ENCODE measurements around the gene CFAP100.

GRCh38 chr3:126407412-126408044 lies 12.8 kb downstream of the CFAP100 start:
- TF ChIP-seq, protein P1, sequence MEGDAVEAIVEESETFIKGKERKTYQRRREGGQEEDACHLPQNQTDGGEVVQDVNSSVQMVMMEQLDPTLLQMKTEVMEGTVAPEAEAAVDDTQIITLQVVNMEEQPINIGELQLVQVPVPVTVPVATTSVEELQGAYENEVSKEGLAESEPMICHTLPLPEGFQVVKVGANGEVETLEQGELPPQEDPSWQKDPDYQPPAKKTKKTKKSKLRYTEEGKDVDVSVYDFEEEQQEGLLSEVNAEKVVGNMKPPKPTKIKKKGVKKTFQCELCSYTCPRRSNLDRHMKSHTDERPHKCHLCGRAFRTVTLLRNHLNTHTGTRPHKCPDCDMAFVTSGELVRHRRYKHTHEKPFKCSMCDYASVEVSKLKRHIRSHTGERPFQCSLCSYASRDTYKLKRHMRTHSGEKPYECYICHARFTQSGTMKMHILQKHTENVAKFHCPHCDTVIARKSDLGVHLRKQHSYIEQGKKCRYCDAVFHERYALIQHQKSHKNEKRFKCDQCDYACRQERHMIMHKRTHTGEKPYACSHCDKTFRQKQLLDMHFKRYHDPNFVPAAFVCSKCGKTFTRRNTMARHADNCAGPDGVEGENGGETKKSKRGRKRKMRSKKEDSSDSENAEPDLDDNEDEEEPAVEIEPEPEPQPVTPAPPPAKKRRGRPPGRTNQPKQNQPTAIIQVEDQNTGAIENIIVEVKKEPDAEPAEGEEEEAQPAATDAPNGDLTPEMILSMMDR (IDR thresholded peaks at IDR 0.05) = no peak
- TF ChIP-seq EP300 (IDR thresholded peaks at IDR 0.05; ENCODE audit: low read depth) (no peak), POLR2A (IDR thresholded peaks at IDR 0.05) (no peak)

Measured in transverse colon (tissue), 3 donors.